ENCODE data around the gene ZFYVE26. TPM values are rescaled to one million over a fixed set of nuclear protein-coding genes. Genes with fewer than 3 reads are reported as not detected.

The ZFYVE26 gene
- total and polyA plus RNA-seq, 2 of the 8 experiments (the other 6 are each of a cell fraction or from before 2014, with no cell fraction given) = 13.0 to 23.3 TPM

DNA sequence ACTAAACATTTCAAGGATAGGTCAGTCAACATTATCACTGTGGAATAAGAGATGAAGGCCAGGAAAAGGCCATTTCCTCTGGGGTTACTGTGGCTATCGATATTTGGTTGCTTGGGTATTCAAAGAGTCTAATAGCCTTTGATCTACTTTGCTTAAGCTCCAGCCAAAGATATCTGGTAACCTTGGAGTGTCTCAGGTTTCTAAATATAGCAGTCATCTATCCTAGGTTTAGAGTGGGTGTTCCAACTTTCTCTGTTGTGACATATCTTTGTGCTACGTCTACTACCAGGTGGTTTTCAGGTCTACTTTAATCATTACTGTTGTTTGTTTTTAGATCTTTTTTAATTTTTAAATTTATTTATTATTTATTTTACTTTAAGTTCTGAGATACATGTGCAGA, 72.3 kb downstream of the ZFYVE26 start (continued):
- TF ChIP-seq, protein P1, sequence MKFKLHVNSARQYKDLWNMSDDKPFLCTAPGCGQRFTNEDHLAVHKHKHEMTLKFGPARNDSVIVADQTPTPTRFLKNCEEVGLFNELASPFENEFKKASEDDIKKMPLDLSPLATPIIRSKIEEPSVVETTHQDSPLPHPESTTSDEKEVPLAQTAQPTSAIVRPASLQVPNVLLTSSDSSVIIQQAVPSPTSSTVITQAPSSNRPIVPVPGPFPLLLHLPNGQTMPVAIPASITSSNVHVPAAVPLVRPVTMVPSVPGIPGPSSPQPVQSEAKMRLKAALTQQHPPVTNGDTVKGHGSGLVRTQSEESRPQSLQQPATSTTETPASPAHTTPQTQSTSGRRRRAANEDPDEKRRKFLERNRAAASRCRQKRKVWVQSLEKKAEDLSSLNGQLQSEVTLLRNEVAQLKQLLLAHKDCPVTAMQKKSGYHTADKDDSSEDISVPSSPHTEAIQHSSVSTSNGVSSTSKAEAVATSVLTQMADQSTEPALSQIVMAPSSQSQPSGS (IDR thresholded peaks at IDR 0.05; ENCODE audit: low read length) = no peak
- no peak for TF ChIP-seq BCL11A (IDR thresholded peaks at IDR 0.05; ENCODE audit: low read depth in 2 of 2, low read length in 2 of 2)
- TF ChIP-seq KDM4A (IDR thresholded peaks at IDR 0.05; ENCODE audit: low read depth, low read length, severe bottlenecking) = no peak

Measured in H1 (cell line).